ENCODE results near the gene SLC35F6.

The SLC35F6 gene

DNA sequence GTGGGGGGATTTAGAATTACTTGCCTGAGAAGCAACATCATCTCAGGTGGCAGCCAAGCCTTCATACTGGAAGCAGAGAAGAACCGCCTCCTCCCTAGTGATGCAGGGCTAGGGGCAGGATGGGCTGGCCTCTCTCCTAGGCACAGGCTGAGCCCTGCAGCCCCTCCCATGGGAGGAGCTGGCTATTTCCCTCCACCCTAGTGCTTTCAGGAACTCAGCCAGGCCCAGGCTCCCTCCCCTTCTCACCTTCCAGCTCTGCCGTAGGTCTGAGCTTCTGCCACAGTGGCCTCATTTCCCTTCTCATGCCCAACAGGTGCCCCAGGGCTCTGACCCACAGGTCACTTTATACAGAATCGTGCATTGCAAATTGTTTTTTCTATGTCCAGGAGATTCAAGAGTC is 52.8 kb downstream of the SLC35F6 start:
- TF ChIP-seq, protein P1, sequence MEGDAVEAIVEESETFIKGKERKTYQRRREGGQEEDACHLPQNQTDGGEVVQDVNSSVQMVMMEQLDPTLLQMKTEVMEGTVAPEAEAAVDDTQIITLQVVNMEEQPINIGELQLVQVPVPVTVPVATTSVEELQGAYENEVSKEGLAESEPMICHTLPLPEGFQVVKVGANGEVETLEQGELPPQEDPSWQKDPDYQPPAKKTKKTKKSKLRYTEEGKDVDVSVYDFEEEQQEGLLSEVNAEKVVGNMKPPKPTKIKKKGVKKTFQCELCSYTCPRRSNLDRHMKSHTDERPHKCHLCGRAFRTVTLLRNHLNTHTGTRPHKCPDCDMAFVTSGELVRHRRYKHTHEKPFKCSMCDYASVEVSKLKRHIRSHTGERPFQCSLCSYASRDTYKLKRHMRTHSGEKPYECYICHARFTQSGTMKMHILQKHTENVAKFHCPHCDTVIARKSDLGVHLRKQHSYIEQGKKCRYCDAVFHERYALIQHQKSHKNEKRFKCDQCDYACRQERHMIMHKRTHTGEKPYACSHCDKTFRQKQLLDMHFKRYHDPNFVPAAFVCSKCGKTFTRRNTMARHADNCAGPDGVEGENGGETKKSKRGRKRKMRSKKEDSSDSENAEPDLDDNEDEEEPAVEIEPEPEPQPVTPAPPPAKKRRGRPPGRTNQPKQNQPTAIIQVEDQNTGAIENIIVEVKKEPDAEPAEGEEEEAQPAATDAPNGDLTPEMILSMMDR (IDR thresholded peaks at IDR 0.05; ENCODE audit: control insufficient read depth, insufficient read depth, low read depth, low read length, missing control alignments), result no peak
- no peak for DNase-seq (ENCODE audit: low read depth)

GRCh38 chr2:26818255-26818654 is 54.2 kb downstream of the SLC35F6 start:
- TF ChIP-seq, protein P1 (IDR thresholded peaks at IDR 0.05; ENCODE audit: control insufficient read depth, insufficient read depth, low read depth, low read length, missing control alignments), result no peak
- no peak for DNase-seq (ENCODE audit: low read depth)

More for the DNA sequence above, 52.8 kb downstream of the SLC35F6 start:
- no peak overlapping the region for H3K4me3 ChIP-seq (ENCODE audit: control insufficient read depth, low read depth, low read length)

GRCh38 chr2:26818972-26819371 is 54.9 kb downstream of the SLC35F6 start:
- no peak for DNase-seq (ENCODE audit: low read depth)
- H3K4me3 ChIP-seq (ENCODE audit: control insufficient read depth, low read depth, low read length), result no peak overlapping the region
- TF ChIP-seq, protein P1 (IDR thresholded peaks at IDR 0.05; ENCODE audit: control insufficient read depth, insufficient read depth, low read depth, low read length, missing control alignments), result no peak

More at GRCh38 chr2:26818255-26818654, 54.2 kb downstream of the SLC35F6 start:
- H3K4me3 ChIP-seq (ENCODE audit: control insufficient read depth, low read depth, low read length), result no peak overlapping the region

DNA sequence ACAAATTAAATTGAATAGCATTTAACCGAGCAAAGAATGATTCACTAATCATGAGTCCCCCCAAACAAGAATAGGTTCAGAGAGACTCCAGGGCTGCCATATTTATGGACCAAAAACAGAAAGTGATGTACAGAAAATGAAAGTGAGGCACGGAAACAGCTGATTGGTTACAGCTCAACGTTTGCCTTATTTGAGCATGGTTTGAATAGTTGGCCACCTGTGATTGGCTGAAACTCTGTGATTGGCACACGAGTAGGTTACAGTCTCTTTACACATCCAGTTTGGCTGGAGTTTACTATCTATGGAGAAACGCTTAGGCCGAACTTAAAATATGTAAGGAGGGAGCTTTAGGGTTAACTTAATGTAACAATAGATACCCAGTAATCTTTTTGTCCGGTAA is 56.8 kb downstream of the SLC35F6 start:
- TF ChIP-seq, protein P1 (IDR thresholded peaks at IDR 0.05; ENCODE audit: control insufficient read depth, insufficient read depth, low read depth, low read length, missing control alignments), result no peak

GRCh38 chr2:26822877-26823276 is 58.8 kb downstream of the SLC35F6 start:
- DNase-seq (ENCODE audit: low read depth), result no peak
- H3K4me3 ChIP-seq (ENCODE audit: control insufficient read depth, low read depth, low read length), result no peak overlapping the region
- TF ChIP-seq, protein P1 (IDR thresholded peaks at IDR 0.05; ENCODE audit: control insufficient read depth, insufficient read depth, low read depth, low read length, missing control alignments), result no peak

More for the DNA sequence above, 56.8 kb downstream of the SLC35F6 start:
- H3K4me3 ChIP-seq (ENCODE audit: control insufficient read depth, low read depth, low read length), result no peak overlapping the region
- DNase-seq (ENCODE audit: low read depth), result no peak

All from AG09309 (cell line).